SK-N-MC (cell line): ENCODE data around the gene NPAT.

ENCODE experiments used
- DNase-seq: peaks from one replicate; pipeline ENCODE4 v3.0.0-alpha.2; 2011; ENCODE audit warnings: low read depth, low spot score
- H3K27ac ChIP-seq: fragments of 200-600 bp; sonication (generic); 2 replicates; pipeline ENCODE4 v1.5.1; 2016; ENCODE audit warnings: mixed run types
- H3K36me3 ChIP-seq: fragments of 200-600 bp; sonication (generic); 2 replicates; pipeline ENCODE4 v1.6.1; 2017; ENCODE audit warnings: antibody characterized with exemption, low read length, mixed read lengths; ENCODE audit not compliant: insufficient read depth
- H3K4me3 ChIP-seq: fragments of 200-600 bp; sonication (generic); 2 replicates; pipeline ENCODE4 v1.5.1; 2016
- H3K9ac ChIP-seq: fragments of 200-600 bp; sonication (generic); 2 replicates; pipeline ENCODE4 v1.8.0; 2017; ENCODE audit warnings: mixed run types, mixed read lengths; ENCODE audit not compliant: insufficient read length
- H3K9me3 ChIP-seq: fragments of 200-600 bp; sonication (generic); 2 replicates; pipeline ENCODE4 v1.6.1; 2017; ENCODE audit warnings: low read depth, mild to moderate bottlenecking, antibody characterized with exemption, low read length, moderate library complexity, mixed read lengths
- EZH2 ChIP-seq: fragments of 200-600 bp; sonication (generic); IDR thresholded peaks from one replicate; pipeline ENCODE4 v1.6.1; 2017; ENCODE audit warnings: antibody characterized with exemption
- FOXP2 ChIP-seq: optimal IDR thresholded peaks from 2 replicates; pipeline ENCODE3; 2011; ENCODE audit warnings: mild to moderate bottlenecking, moderate library complexity; ENCODE audit not compliant: insufficient read depth; ENCODE audit errors: extremely low read length, control extremely low read depth
- POLR2AphosphoS5 ChIP-seq: IDR thresholded peaks from 2 replicates; pipeline ENCODE4 v1.6.1; 2012; ENCODE audit warnings: mild to moderate bottlenecking, low read depth, low read length, borderline replicate concordance

Gene NPAT

DNA sequence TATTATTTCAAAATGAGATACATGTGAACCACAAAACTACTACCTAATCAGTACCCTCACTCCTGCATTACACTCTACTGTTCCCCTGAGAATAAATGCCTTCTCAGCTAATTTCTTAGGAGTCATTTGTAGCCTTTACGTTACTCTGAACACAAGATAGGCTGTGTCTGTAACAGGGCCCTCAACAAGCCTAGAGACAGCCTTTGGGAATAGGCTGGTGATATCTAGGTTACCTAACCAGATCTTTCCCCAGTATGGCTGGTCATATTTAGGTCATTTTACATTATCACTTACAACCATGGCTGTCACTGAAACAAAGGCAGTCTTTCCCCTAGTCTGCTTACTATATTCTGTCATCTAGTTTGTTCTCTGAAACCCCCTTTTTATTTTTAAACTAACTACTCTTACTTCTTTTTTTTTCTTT is 14.6 kb upstream of the NPAT start:
- no peaks in the 10 kb centered on the region for H3K9me3 ChIP-seq
- peaks cover 33% of the 10 kb centered on the region for H3K36me3 ChIP-seq
- H3K9ac ChIP-seq: no peak overlapping the region
- no peak overlapping the region for H3K4me3 ChIP-seq
- no peak for TF ChIP-seq POLR2AphosphoS5
- no peak for TF ChIP-seq EZH2
- no peak for TF ChIP-seq FOXP2
- DNase-seq: no peak
- peak overlapping the region; percentile 43; the same call in 1 of the 2 replicates for H3K27ac ChIP-seq

DNA sequence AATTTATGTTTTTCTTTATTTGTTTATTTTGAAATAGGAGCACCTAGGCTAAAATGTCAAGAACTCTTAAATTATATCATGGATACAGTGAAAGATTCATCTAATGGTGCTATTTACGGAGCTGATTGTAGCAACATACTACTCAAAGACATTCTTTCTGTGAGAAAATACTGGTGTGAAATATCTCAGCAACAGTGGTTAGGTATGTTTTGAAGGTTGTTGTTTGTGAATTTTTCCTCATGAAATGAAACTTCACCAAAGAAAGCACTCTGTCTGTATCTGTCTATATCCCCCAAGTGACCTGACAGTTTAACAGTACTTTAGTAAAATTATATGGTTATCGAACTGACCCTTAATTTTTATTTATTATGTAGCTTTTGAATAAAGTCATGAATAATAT is 13.2 kb upstream of the NPAT start:
- Histone ChIP-seq H3K36me3 (peaks cover 45% of the 10 kb centered on the region), H3K4me3 (no peak overlapping the region), H3K9me3 (no peaks in the 10 kb centered on the region), H3K27ac (peak overlapping the region; percentile 42; the same call in 1 of the 2 replicates), H3K9ac (no peak overlapping the region)
- no peak for TF ChIP-seq FOXP2
- no peak for TF ChIP-seq POLR2AphosphoS5
- TF ChIP-seq EZH2: no peak
- no peak for DNase-seq

DNA sequence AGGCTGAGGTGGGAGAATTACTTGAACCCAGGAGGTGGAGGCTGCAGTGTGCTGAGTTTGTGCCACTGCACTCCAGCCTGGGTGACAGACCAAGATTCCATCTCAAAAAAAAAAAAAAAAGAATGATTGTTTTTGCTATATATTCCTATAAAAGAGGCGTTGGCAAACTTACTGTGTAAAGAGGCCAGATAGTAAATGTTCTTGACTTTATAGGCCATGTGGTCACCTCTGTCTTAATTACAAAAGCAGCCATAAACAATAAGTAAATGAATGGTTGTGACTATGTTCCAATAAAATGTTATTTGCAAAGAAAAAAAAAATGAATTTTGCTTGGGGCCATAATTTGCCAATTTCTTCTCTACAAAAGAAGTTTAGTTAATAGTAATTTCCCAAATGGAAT is 12.8 kb upstream of the NPAT start:
- H3K27ac ChIP-seq: no peak overlapping the region; the same call in 1 of the 2 replicates
- no peak for TF ChIP-seq POLR2AphosphoS5
- no peak for TF ChIP-seq FOXP2
- TF ChIP-seq EZH2: no peak
- no peak for DNase-seq
- no peaks in the 10 kb centered on the region for H3K9me3 ChIP-seq
- no peak overlapping the region for H3K4me3 ChIP-seq
- no peak overlapping the region for H3K9ac ChIP-seq
- peaks cover 46% of the 10 kb centered on the region for H3K36me3 ChIP-seq

DNA sequence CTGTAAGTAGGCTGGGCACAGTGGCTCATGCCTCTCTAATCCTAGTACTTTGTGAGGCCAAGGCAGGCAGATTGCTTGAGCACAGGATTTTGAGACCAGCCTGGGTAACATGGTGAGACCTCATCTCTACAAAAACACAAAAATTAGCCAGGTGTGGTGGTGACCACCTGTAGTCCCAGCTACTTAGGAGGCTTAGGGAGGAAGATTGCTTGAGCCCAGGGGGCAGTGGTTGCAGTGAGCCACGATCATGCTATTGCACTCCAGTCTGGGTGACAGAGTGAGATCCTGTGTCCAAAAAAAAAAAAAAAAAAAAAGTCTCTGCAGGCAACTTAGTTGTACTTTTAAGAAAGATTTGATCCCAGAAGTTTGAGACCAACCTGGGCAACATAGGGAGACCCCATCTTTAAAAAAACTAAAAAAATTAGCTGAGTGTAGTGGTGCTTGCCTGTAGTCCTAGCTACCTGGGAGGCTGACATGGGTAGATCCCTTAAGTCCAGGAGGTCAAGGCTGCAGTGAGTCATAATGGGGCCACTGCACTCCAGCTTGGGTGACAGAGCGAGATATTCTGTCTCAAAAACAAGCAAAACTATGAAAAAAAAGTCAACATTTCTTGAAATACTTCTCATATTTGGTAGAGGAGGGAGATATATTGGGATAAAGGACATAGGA is 11.0 kb upstream of the NPAT start:
- Histone ChIP-seq H3K27ac (no peak overlapping the region), H3K36me3 (peaks cover 55% of the 10 kb centered on the region), H3K9me3 (no peaks in the 10 kb centered on the region), H3K9ac (no peak overlapping the region), H3K4me3 (no peak overlapping the region)
- no peak for TF ChIP-seq FOXP2
- no peak for TF ChIP-seq EZH2
- no peak for TF ChIP-seq POLR2AphosphoS5
- DNase-seq: no peak

DNA sequence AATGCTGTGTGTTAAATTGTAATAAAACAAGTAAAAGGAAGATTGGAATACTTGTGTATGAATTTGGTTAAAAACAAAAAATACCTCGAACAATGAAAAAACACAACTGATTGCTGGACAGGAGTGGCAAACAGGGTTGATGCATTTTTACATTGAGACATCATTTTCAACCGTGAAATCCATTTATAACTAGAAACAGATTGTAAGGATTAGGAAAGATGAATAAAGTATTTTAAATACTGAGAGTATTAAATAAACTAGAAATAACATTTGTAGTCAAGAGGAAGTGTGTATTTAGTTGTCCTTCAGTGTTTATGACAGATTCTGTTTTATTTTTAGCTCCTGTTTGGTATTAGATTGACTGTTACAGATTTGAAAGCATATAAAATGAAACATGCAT is 5.8 kb upstream of the NPAT start:
- H3K4me3 ChIP-seq: no peak overlapping the region
- H3K36me3 ChIP-seq: peaks cover 39% of the 10 kb centered on the region
- no peak for TF ChIP-seq FOXP2
- no peak for DNase-seq
- peak overlapping the region; percentile 37 for H3K9ac ChIP-seq
- peak overlapping the region; percentile 65 for H3K27ac ChIP-seq
- H3K9me3 ChIP-seq: no peaks in the 10 kb centered on the region

DNA sequence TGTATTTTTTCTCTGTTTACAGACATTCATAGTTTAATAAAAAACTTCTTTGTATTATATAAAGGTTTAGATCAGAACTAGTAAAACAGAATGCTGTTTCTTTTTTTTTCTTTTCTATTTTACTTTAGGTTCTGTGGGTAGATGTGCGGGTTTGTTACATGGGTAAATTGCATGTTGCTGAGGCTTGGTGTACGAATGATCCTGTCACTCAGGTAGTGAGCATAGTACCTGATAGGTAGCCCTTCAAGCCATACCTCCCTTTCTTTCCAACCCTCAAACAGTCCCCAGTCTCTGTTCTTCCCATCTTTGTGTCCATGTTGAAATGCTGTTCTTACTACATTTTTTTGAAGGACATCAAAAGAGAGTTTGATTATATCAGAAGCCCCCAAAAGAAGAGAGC is 3.6 kb upstream of the NPAT start:
- H3K4me3 ChIP-seq: no peak overlapping the region

DNA sequence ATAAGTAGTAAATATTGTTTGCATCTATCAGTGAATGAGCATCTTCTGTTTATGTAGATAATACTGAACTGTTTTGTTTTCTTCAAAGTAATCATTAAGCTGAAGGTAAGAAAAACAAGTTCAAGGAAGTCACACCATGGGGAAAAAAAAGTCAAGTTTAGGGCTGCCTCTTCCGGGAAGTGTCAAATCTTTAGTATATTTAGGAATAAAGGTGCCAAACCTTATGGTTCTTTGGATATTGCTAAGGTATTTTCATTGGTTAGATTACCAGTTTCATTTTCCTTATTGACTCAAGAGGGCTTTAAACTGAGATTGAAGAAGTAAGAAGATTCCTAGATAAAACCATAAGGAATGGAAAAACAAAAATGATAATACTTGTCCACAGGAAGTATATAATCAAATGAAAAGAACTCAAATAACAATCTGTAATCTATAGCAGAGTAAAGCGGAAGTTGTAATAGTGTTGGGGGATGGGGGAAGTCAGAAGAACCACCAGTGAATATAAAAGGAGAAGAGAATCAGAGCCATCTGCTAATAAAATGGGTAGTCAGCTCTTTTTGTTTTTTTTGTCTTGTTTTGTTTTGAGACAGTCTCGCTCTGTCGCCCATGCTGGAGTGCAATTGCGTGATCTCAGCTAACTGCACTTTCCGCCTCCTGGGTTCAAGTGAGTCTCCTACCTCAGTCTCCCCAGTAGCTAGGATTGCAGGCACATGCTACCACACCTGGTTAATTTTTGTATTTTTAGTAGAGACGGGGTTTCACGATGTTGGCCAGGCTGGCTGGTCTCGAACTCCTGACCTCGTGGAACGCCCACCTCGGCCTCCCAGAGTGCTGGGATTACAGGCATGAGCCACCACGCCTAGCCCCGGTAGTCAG is 2.7 kb upstream of the NPAT start:
- no peak overlapping the region for H3K9ac ChIP-seq
- no peak for TF ChIP-seq EZH2
- TF ChIP-seq POLR2AphosphoS5: no peak
- TF ChIP-seq FOXP2: no peak

More for the DNA sequence above, 3.6 kb upstream of the NPAT start:
- TF ChIP-seq FOXP2 (no peak), POLR2AphosphoS5 (no peak)
- no peaks in the 10 kb centered on the region for H3K9me3 ChIP-seq
- H3K9ac ChIP-seq: no peak overlapping the region
- no peak for DNase-seq
- peaks cover 25% of the 10 kb centered on the region for H3K36me3 ChIP-seq
- no peak overlapping the region for H3K27ac ChIP-seq

DNA sequence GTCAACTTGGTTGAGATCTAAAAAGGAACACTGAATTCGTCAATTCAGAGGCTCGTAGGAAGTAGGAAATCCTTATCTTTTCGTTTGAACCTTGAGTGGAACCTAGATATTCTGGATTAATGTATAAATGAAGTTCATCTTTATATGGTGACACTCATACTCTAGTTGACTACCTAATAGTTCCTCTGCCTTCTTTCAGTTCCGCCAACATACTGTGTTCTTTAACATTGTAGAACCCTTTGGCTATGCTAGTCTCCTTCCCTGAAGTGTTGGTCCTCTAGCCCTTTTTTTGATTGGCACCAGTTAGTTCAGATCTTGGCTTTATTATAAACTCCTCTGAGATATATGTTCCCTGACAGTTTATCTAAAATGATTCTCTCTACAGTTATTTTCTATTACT is 1.9 kb upstream of the NPAT start:
- TF ChIP-seq POLR2AphosphoS5: no peak
- TF ChIP-seq EZH2: no peak
- no peak for TF ChIP-seq FOXP2
- DNase-seq: no peak
- Histone ChIP-seq H3K9me3 (no peaks in the 10 kb centered on the region), H3K4me3 (peak overlapping the region; percentile 100), H3K9ac (peak overlapping the region; percentile 82), H3K27ac (no peak overlapping the region), H3K36me3 (peaks cover 19% of the 10 kb centered on the region)

More for the DNA sequence above, 2.7 kb upstream of the NPAT start:
- H3K4me3 ChIP-seq: peak overlapping the region; percentile 100
- DNase-seq: no peak
- H3K36me3 ChIP-seq: peaks cover 19% of the 10 kb centered on the region
- 0 out of 2 replicates have a peak overlapping the region, but pooled peaks have one; percentile 1 for H3K27ac ChIP-seq
- H3K9me3 ChIP-seq: no peaks in the 10 kb centered on the region
